Measurements from ENCODE around the gene PTCHD1.

PTCHD1 gene

GRCh38 chrX:23364416-23364815 lies 29.8 kb downstream of the PTCHD1 start:
- no peak for DNase-seq

DNA sequence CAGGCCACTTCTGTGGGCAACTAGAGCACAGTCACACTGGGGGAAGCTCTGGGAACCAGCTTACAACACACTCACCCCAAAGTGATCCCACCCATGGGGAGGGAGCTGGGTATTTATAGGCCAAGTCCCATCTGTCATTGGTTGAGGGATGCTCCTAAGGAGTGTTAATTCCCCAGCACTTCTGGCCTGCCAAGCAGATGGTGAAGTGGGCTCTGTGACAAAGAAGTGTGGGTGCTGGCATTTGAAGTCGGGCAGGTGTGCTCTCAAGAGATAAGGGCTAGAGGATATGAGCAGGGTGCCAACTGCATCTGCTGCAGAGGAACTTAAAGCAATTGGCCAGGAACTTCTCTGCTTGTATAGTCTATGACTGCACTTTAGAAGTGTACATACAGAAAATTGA lies 30.9 kb downstream of the PTCHD1 start:
- no peak for DNase-seq

- no peak for DNase-seq
These were observed 32.3 kb downstream of the PTCHD1 start for GRCh38 chrX:23366914-23367313.

- DNase-seq: no peak
These were observed 34.4 kb downstream of the PTCHD1 start for GRCh38 chrX:23369027-23369426.

- no peak for DNase-seq
These were observed 37.7 kb downstream of the PTCHD1 start for GRCh38 chrX:23372220-23372902.

DNA sequence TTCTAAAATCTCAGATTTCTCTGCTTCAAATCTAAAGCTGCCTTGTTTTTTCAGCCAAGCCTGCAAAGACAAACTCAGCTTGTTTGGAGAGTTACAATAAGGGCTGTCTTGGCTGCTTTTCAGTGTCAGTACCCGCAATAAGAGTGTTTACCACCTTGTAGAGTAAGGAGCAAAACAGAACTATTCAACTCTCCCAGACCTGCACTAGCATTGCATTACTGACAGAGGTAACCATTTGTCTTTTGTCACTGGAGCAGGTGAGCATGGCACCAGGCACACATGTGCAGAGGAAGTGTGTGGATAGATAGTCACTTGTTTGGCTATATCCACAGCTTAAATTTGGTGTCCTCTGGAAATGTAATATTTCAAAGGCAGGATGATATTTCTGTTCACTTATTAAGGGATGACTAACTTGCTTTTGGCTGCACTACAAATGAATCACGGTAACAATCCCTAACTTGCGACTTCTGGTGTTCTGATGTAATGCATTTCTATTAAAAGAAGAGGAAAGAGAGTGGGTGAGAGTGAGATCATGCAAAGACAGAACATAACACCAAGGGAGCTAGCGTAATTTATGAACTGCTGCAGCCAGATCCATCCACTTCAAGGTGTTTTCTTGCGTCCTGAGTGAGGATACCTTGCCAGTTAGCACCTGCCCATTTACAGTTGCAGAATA lies 38.6 kb downstream of the PTCHD1 start:
- DNase-seq: peak; percentile 74

GRCh38 chrX:23374291-23374690 lies 39.6 kb downstream of the PTCHD1 start:
- DNase-seq: no peak

DNA sequence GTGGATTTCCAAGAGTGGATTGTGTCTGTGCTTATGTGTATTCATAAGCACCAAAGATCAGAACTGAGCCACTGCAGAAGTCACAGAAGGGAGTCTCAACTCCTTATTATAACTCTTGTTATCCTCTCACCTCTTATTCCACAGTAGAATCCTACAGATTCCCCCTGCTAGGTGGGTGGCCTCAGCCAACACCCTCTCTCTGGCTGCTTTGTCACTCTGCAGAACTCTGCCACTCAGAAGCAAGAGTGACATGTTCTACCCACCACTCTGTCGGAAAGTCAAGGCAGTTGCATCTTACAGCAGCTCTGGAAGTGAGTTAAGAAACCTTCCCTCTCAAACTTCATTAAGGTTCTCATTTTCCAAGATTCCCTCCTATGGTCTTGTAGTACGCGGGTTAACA lies 41.9 kb downstream of the PTCHD1 start:
- DNase-seq: no peak

DNA sequence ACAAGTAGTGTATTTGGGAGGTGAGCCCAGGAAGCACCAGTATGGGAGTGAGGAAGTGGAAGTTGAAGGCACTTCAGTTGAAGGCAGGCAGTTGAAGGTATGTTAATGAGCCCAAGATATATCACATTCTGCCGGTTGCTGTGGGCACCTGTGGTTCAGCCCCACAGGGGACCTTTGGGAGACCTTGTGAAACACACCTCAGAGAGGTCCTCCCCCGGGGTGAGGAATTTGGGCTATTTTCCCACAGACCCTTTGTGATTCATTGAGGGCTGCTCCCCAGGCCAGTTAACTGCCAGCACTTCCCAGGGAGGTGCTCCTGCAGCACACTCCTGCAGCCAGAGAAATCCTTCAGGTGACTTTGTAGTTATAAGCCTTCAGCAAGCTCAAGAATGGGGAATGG lies 45.9 kb downstream of the PTCHD1 start:
- DNase-seq: no peak

GRCh38 chrX:23381099-23382087 lies 46.7 kb downstream of the PTCHD1 start:
- DNase-seq: no peak

DNA sequence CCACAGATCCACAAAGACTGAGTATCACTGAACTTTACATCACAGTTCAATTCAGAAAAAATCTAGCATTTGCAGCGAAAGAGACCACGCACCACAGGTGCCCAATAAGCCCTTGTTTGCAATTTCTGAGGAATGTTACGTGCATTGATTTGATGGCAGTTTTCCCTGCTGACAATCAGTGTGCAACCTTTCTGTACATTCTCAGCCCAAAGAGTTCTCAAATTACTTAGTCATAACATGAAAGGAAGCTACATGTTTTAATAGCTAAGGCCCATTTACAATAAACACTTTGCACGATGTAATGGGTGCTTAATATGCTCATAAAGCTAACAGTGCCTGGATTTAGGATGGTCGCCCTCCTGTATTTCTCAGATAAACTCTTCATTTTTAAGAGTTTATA lies 47.9 kb downstream of the PTCHD1 start:
- no peak for DNase-seq

DNA sequence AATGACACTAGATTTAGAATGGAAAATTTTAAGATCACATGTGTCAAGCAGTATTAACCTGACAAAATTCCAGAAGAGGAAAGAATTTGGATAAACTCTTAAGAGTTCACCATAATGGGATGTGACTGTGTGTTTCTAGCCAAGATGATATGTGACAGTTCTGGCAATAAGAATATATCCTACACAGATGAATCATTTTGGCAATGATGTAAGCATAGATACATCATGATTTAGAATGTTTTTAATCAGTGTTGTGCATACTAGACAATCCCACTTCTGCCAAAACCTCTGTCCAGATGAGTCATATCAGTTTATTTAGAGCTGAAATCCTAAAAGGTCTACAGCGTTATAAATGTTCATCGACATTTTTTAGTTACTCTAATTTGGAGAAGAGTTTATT lies 48.8 kb downstream of the PTCHD1 start:
- DNase-seq: peak; percentile 50

GRCh38 chrX:23385242-23385641 lies 50.6 kb downstream of the PTCHD1 start:
- no peak for DNase-seq

- DNase-seq: no peak
These were observed 51.6 kb downstream of the PTCHD1 start for GRCh38 chrX:23386260-23386659.

DNA sequence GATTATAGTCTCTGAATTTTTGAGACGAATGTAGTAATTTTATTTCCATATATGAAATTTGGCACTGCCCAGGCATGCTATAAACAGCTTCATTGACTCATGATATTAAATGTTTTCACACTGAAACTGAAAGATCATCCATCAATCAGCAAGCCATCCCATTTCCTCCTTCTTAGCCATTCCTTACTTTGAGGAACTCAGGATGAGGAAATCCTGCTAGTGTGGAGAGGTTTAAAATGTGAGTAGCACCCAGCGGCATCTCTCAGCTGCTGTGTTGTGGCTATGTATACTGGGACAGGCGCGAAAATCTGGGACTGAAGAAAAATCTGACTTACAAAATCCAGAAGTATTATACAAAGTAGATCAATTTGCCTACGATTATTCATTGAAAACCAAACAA lies 52.1 kb downstream of the PTCHD1 start:
- no peak for DNase-seq

GRCh38 chrX:23387550-23388184 lies 53.0 kb downstream of the PTCHD1 start:
- DNase-seq: no peak

GRCh38 chrX:23389196-23389792 lies 54.6 kb downstream of the PTCHD1 start:
- DNase-seq: no peak

DNA sequence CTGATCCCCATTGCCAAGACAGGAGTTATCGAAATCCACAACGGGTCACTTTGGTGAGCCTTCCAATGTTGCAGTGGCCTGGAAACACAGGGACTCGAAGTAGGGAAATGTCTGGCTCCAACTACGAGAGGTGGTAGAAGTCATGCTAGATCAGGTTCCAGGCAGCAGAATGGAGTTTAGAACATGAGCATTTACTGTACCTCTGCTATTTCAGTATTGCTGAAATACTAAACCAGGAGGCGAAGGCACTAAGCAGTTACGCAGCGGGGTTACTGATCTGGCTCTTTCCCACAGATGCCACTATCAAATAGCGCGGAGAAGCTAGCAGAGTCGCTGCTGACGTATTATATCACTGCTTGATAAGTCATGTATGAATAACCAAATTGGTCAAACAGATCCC lies 56.3 kb downstream of the PTCHD1 start:
- no peak for DNase-seq

- DNase-seq: no peak
These were observed 57.5 kb downstream of the PTCHD1 start for GRCh38 chrX:23392195-23392594.

GRCh38 chrX:23394421-23394820 lies 59.8 kb downstream of the PTCHD1 start:
- DNase-seq: no peak

DNA sequence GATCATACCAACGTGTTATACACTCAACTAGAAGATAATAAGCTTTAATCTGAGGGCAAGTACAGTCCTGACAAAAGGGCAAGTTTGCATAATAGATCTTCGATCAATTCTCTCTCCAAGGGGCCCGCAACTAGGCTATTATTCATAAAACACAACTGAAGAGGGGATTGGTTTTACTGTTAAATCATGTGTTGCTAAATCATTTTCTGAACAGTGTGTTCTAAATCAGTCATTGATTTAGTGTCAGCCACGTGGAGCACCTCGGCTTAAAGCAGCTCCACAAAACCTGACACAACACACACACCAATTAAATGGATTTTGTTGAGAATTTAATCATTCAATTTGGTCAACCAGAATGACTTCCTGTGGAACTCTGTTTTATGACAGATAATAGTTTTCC lies 61.6 kb downstream of the PTCHD1 start:
- no peak for DNase-seq

DNA sequence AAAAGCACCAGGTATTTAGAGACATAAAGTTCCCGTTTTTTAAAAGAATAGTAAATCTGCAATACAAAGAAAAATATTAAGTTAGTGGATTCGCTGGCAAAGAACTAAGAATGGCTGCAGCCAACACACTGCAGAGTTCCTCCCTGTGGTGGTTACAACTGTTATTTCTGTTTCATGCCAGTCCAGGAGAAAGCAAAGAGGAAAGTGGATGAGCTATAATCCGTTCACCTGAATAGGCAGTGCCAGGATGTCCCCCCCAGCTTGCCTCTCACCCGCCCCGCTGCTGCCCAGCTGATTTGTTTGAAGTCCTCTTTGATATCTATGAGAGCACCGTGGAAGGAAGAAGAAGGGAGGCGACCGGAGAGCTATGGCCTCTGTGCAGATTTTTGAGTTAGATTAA lies 63.9 kb downstream of the PTCHD1 start:
- DNase-seq: no peak

GRCh38 chrX:23403849-23404248 lies 69.2 kb downstream of the PTCHD1 start:
- no peak for DNase-seq

Data from HCEC 1CT (cell line).